HG02763 (cell line): ENCODE data around the gene NDOR1.

Experiments
- ATAC-seq: cut with Tn5 transposase; IDR thresholded peaks from one replicate; pipeline ENCODE4 v1.9.1; 2021; ENCODE audit warnings: mild to moderate bottlenecking, moderate library complexity; ENCODE audit not compliant: unreplicated experiment

Gene NDOR1

GRCh38 chr9:137167747-137168572, 37.5 kb upstream of the NDOR1 start:
- ATAC-seq, result no peak

DNA sequence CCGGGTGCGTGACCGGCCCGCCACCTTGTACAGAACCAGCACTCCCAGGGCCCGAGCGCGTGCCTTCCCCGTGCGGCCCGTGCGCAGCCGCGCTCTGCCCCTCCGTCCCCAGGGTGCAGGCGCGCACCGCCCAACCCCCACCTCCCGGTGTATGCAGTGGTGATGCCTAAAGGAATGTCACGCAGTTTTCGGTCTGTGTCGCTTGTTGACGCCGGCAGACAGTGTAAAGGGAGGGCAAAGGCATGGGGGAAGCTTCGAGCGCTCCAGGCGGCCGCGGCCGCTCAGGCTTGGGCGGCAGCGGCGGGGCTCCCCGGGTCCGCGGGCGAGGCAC, 37.0 kb upstream of the NDOR1 start:
- ATAC-seq, result no peak

DNA sequence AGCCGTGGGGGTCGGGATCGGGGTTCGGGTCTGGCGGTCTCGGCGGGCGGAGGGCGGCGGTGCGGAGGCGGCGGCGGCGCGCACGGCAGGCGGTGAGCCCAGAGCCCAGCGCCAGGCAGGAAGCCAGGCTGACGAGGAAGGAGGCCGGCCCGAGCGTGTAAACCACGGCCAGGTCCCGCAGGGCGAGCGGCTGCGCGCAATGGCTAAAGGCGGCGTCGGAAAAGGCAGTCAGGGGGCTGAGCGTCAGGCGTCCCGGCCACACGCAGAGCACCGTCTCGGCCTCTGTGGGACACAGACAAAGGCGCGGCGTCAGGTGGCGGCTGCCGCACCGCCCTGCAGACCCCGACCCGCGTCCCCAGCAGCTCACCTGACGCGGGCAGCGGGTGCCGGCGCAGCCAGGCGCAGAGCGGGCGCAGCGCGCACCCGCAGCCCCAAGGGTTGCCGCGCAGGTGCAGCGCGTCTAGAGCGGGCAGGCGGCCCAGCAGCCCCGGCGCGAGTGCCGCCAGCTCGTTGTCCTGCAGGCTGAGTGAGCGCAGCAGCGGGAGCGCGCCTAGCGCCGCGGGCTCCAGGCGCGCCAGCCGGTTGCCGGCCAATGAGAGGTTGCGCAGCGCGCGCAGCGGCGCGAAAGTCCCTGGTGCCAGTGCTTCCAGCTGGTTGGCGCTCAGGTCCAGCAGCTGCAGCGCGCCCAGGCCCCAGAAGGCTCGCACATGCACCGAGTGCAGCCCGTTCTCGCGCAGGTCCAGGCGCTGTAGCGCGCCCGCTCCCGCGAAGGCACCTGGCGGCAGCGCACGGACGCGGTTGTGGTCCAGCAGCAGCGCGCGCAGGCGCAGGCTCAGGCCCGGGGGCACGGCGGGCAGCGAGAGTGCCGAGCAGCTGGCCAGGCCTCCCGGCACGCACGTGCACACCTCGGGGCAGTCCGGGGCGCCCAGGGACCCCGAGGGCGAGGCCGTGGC, 36.3 kb upstream of the NDOR1 start:
- no peak for ATAC-seq

DNA sequence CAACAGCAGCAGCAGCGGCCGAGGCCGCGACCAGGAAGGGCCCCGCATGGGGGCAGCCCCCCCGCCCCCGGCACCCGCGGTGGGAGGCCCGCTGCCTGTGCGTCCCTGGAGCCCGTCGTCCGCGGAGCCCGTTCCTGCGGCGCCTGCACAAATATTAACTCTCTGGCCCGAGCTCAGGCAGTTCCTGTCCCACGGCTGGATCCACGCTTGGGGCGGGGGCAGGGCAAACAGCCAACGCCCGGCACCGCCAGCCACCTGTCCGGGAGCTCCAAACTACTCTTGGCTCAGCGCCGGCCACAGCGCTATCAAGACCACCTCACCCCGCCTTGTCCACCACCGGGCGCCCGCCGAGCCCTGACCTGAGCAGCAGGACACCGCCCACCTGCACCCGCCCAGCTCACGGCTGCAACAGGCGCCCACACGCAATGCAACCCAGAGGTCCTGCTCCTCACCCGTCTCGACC, 35.6 kb upstream of the NDOR1 start, which contains the start of gene LRRC26:
Gene LRRC26 (minus strand): TSS at position 156 of the 463 bp plus-strand sequence. CDS start 108 bp downstream, at position 48.
- no peak for ATAC-seq

- no peak for ATAC-seq
These were observed 34.9 kb upstream of the NDOR1 start for GRCh38 chr9:137170486-137171148.

- ATAC-seq, result no peak
These were observed 34.2 kb upstream of the NDOR1 start for GRCh38 chr9:137171149-137171900.

DNA sequence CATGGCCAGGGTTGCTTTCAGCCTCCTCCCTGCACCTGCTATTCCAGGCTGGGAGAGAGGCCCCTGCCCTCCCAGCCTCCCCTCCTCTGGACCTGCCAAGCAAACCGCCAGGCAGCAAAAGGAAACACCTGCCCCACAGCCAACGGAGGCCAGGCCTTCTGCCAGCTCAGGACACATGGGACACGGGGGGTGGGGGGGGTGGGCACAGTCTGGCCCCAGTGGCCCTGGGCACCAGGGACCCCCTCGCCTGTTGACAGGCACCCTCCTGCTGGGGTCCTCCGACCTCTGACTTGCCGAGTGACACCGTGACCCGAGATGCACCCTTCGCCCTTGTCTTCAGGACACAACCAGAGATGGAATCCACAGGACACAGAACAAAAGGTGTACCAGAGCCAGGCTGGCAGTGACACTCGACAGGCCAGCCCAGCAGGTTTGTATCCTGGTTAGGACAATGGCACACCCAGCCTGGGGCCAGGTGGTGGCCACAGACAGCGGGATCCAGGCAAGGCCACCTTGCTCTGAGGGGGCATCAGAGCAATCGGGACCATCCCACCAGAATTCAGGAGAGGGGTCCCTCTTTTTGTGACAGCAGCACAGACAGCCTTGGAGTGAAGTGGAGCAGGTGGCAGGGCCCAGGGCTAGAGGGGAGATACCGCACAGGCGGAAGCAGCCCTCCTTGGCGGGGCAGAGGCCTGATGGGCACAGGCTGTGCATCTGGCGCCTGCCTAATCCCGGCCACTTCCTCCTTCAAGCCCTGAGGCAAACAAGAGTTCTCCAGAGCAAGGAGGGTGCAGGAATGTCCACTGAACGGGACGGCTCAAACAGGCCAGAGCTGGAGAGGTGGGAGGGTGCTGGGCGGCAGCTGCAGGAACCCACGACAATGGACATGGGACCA, 32.4 kb upstream of the NDOR1 start:
- ATAC-seq, result no peak

DNA sequence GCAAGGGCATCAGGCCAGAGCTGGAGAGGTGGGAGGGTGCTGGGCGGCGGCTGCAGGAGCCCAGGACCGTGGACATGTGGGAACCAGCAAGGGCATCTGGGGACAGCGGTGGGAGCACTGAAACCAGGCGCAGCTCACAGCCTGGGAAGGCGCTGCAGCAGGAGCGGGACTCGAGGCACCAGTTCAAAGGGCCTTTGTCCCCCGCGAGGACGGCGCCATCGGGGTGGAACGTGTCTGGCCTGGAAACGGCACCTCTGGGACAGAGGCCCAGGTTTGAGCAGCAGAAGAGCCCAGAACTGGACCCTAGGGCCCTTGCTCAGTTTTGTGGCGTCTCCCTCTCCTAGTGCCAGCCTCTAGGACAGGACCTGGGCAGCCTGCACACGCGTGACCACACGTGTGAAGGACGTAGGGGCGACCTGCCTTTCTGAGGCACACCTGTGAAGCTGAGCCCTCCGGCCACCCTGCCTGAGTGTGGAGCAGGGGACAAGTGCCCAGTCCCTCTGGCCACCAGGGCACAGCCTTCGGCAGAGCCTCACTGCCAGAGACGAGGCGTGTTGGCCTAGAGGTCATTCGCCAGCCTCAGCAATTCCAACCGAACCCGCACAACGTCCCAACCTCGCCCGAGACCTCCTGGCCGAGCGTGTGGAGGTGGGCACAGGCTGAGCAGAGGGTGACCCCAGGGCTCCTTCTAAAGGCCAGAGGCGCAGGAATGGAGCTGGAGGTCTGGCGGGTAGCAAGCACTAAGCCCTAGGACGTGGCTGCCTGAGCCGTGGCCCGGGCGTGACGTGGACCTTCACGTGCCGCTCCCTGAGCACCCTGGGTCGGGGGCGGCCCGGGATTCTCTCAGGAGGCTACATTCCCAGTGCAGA, 31.5 kb upstream of the NDOR1 start:
- ATAC-seq, result no peak

- no peak for ATAC-seq
These were observed 30.7 kb upstream of the NDOR1 start for GRCh38 chr9:137174722-137175293.

- ATAC-seq, result no peak
These were observed 30.0 kb upstream of the NDOR1 start for GRCh38 chr9:137175345-137175961.

DNA sequence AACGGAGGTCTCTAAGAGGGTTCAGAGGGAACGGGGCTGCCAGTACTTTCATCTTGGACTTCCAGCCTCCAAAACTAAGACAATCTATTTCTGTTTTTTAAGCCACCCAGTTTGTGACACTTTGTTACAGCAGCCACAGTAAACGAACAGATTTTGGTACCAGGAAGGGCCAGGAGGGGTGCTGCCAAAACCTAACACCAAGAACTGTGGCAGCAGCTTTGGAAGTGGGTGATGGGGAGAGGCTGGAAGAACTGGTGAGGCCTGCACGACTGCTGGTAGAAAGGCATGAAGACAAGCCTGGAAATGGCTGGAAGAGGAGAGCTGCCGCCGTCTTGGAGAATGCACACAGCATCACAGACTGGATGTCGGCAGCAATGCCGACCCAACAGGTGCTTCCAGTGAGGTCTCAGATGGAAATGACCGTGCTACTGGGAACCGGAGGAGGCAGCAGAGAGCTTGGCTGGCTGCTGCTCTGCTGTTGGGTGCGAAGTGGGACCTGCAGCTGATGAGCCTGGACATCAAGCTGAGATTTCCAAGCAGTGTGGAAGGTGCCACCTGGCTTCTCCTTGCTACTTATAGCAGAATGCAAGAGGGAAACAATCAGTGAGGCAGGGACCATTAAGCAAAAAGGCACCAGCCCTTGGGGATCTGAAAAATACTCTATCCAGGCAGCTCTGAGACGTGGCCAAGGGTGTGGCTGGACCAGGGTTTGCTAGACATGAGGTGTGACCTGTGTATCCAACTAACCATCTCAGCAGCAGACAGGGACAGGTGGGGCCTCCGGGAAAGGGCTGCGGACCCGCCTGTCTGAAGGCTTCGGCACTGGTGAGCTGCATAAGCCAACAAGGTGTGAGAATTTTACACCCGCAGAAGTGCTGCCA, 29.0 kb upstream of the NDOR1 start:
- no peak for ATAC-seq

GRCh38 chr9:137178201-137178938, 27.1 kb upstream of the NDOR1 start:
- ATAC-seq, result no peak

GRCh38 chr9:137178939-137179630, 26.4 kb upstream of the NDOR1 start:
- ATAC-seq, result no peak

GRCh38 chr9:137179761-137180160, 25.7 kb upstream of the NDOR1 start:
- no peak for ATAC-seq

DNA sequence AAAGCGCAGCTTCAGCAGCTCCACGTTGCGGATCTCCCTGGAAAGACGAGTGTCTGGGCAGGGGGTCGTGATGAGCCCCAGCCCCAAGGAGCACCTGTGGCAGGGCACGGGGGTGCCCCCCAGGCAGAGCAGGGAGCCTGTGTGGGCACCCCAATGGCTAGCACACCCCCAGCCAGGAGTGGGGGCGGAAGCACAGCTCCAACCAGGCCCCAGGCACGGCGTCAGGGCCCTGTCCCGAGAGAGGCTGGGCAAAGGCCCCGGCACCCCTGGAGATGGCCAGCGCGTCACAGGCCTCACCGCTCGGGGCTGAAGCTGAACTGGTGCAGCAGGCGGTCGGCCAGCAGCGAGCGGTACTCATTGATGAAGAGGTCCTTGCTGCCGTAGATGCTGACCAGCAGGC, 25.0 kb upstream of the NDOR1 start:
- ATAC-seq, result no peak
